HepG2 (cell line): ENCODE results near the gene GBA3.

Experiments
- CBFB ChIP-seq: sonication (generic); formaldehyde crosslinking; IDR thresholded peaks from 2 replicates; pipeline ENCODE4 v1.4.0; 2020; ENCODE audit warnings: missing genetic modification reagents
- DMTF1 ChIP-seq: sonication (generic); formaldehyde crosslinking; IDR thresholded peaks from 2 replicates; pipeline ENCODE4 v1.4.0; 2020; ENCODE audit warnings: mild to moderate bottlenecking, missing genetic modification reagents
- ETV5 ChIP-seq: IDR thresholded peaks from 2 replicates; pipeline ENCODE4 v1.6.1; 2018; ENCODE audit warnings: missing biosample characterization, missing genetic modification reagents, inconsistent platforms, borderline replicate concordance
- HCFC1 ChIP-seq: fragments of 150-350 bp; IDR thresholded peaks from 2 replicates; pipeline ENCODE4 v1.6.1; 2014; ENCODE audit warnings: low read depth, low read length
- MAX ChIP-seq: IDR thresholded peaks from 2 replicates; pipeline ENCODE4 v1.6.1; 2012; ENCODE audit warnings: inconsistent platforms
- POLR2AphosphoS5 ChIP-seq: IDR thresholded peaks from 2 replicates; pipeline ENCODE4 v1.6.1; 2012; ENCODE audit warnings: low read depth, low read length
- SNAPC5 ChIP-seq: sonication (generic); formaldehyde crosslinking; IDR thresholded peaks from 2 replicates; pipeline ENCODE4 v1.8.1; 2023; ENCODE audit warnings: mild to moderate bottlenecking, missing genetic modification reagents, borderline replicate concordance
- SRF ChIP-seq: IDR thresholded peaks from 2 replicates; pipeline ENCODE4 v1.6.1; 2011; ENCODE audit warnings: mild to moderate bottlenecking, low read depth, low read length, moderate library complexity
- TAF1 ChIP-seq: sonication (generic); formaldehyde crosslinking; IDR thresholded peaks from 2 replicates; pipeline ENCODE4 v1.4.0; 2020; ENCODE audit warnings: missing genetic modification reagents
- THYN1 ChIP-seq: sonication (generic); formaldehyde crosslinking; IDR thresholded peaks from 2 replicates; pipeline ENCODE4 v1.8.1; 2023; ENCODE audit warnings: low read depth, mild to moderate bottlenecking, moderate library complexity, missing genetic modification reagents, borderline replicate concordance
- ZNF142 ChIP-seq: sonication (generic); formaldehyde crosslinking; IDR thresholded peaks from 2 replicates; pipeline ENCODE4 v1.4.0; 2020; ENCODE audit warnings: missing genetic modification reagents

GRCh38 chr4:22741744-22742143 is 49.0 kb downstream of the GBA3 start:
- TF ChIP-seq DMTF1: no peak
- TF ChIP-seq HCFC1: no peak
- no peak for TF ChIP-seq THYN1 (CRISPR knock-in tag)
- TF ChIP-seq CBFB (CRISPR knock-in tag): no peak
- TF ChIP-seq POLR2AphosphoS5: no peak
- no peak for TF ChIP-seq TAF1 (CRISPR knock-in tag)
- no peak for TF ChIP-seq MAX
- no peak for TF ChIP-seq SNAPC5 (CRISPR knock-in tag)
- no peak for TF ChIP-seq SRF
- no peak for TF ChIP-seq ZNF142 (CRISPR knock-in tag)
- no peak for TF ChIP-seq ETV5 (CRISPR knock-in tag)
